Calu3 (cell line): ENCODE measurements around the gene ERP44. TPM values are rescaled to one million over a fixed set of nuclear protein-coding genes. Genes with fewer than 3 reads are reported as not detected.

Source experiments
- BruUV-seq: library from RNA; stranded (reverse); fragments of 400-500 nt; replicated peaks from 2 replicates; lab custom pipeline; 2021; lab: Mats Ljungman, UMichigan
- CTCF ChIA-PET: fragments of 300-600 bp; sonication (Branson Sonifier 250); formaldehyde crosslinking; loops from one replicate; lab custom pipeline; 2022; ENCODE audit warnings: antibody characterized with exemption; lab: Charles Lee
- DNase-seq: peaks from one replicate; pipeline ENCODE4 v3.0.0; 2022
- H3K27ac Mint-ChIP-seq: one replicate; pipeline ENCODE4 v1.8.0; 2022; ENCODE audit warnings: mixed read lengths; ENCODE audit not compliant: unreplicated experiment
- H3K27me3 Mint-ChIP-seq: one replicate; pipeline ENCODE4 v1.8.0; 2022; ENCODE audit warnings: mixed read lengths; ENCODE audit not compliant: unreplicated experiment
- H3K36me3 Mint-ChIP-seq: one replicate; pipeline ENCODE4 v1.8.0; 2022; ENCODE audit warnings: mild to moderate bottlenecking, moderate library complexity, mixed read lengths; ENCODE audit not compliant: insufficient read depth, unreplicated experiment
- H3K4me1 Mint-ChIP-seq: one replicate; pipeline ENCODE4 v1.8.0; 2022; ENCODE audit warnings: mild to moderate bottlenecking, low read depth, mixed read lengths; ENCODE audit not compliant: unreplicated experiment
- H3K4me3 Mint-ChIP-seq: one replicate; pipeline ENCODE4 v1.8.0; 2022; ENCODE audit warnings: mild to moderate bottlenecking, low read depth, moderate library complexity, mixed read lengths; ENCODE audit not compliant: unreplicated experiment
- H3K9me3 Mint-ChIP-seq: one replicate; pipeline ENCODE4 v1.8.0; 2022; ENCODE audit warnings: low read depth, mixed read lengths; ENCODE audit not compliant: unreplicated experiment
- CTCF ChIP-seq: fragments of 200-600 bp; IDR thresholded peaks from one replicate; pipeline ENCODE4 v1.8.0; 2022; ENCODE audit warnings: antibody characterized with exemption; ENCODE audit not compliant: unreplicated experiment
- intact Hi-C: fragments of 100-400 bp; cut with micrococcal nuclease; formaldehyde crosslinking; loops from one replicate; pipeline ENCODE4 v1.10.0; 2022; ENCODE audit not compliant: unreplicated experiment
- total RNA-seq: library from RNA; stranded (reverse); gene quantifications from 2 replicates; pipeline ENCODE4 v1.2.3, GENCODE V29; 2022

The ERP44 gene
- total RNA-seq, 1 experiment from 2014 or later = 12.3 TPM

- no TSS peak for BruUV-seq
- H3K4me1 Mint-ChIP-seq = no peaks in the 10 kb centered on the region
- no peak for TF ChIP-seq CTCF
- H3K27me3 Mint-ChIP-seq = no peaks in the 10 kb centered on the region
- intact Hi-C loops = no loop called here
- H3K9me3 Mint-ChIP-seq = no peaks in the 10 kb centered on the region
- no peak for DNase-seq
- H3K36me3 Mint-ChIP-seq = no peaks in the 10 kb centered on the region
- H3K27ac Mint-ChIP-seq = no peak overlapping the region
- CTCF ChIA-PET = no interaction called here
- H3K4me3 Mint-ChIP-seq = no peak overlapping the region
These were observed 35.9 kb upstream of the ERP44 start for GRCh38 chr9:100134731-100135130.

- no peak overlapping the region for H3K4me3 Mint-ChIP-seq
These were observed 33.2 kb upstream of the ERP44 start for GRCh38 chr9:100131875-100132430.

GRCh38 chr9:100131216-100131615 lies 32.4 kb upstream of the ERP44 start:
- CTCF ChIA-PET = interaction anchor here (0.5 kb wide), 1 partner anchor 40 kb away, joined by 3 read pairs; no protein-coding TSS in a partner anchor
- H3K9me3 Mint-ChIP-seq = no peaks in the 10 kb centered on the region

More at GRCh38 chr9:100131875-100132430, 33.2 kb upstream of the ERP44 start:
- CTCF ChIA-PET = no interaction called here
- DNase-seq = no peak
- no TSS peak for BruUV-seq
- no peaks in the 10 kb centered on the region for H3K36me3 Mint-ChIP-seq
- no peaks in the 10 kb centered on the region for H3K4me1 Mint-ChIP-seq
- no peaks in the 10 kb centered on the region for H3K9me3 Mint-ChIP-seq
- no peak overlapping the region for H3K27ac Mint-ChIP-seq
- TF ChIP-seq CTCF = no peak
- intact Hi-C loops = no loop called here
- H3K27me3 Mint-ChIP-seq = no peaks in the 10 kb centered on the region

GRCh38 chr9:100129772-100130171 lies 31.0 kb upstream of the ERP44 start:
- no peak for DNase-seq
- Mint-ChIP-seq H3K4me1 (no peaks in the 10 kb centered on the region), H3K9me3 (no peaks in the 10 kb centered on the region), H3K36me3 (no peaks in the 10 kb centered on the region), H3K27ac (no peak overlapping the region), H3K27me3 (no peaks in the 10 kb centered on the region), H3K4me3 (no peak overlapping the region)
- intact Hi-C loops = no loop called here
- CTCF ChIA-PET = interaction anchor here (0.6 kb wide), 1 partner anchor 361 kb away, joined by 3 read pairs; no protein-coding TSS in a partner anchor
- no peak for TF ChIP-seq CTCF
- BruUV-seq = no TSS peak

More at GRCh38 chr9:100131216-100131615, 32.4 kb upstream of the ERP44 start:
- no TSS peak for BruUV-seq
- no peak overlapping the region for H3K4me3 Mint-ChIP-seq
- no peaks in the 10 kb centered on the region for H3K27me3 Mint-ChIP-seq
- DNase-seq = no peak
- H3K4me1 Mint-ChIP-seq = no peaks in the 10 kb centered on the region
- no peak overlapping the region for H3K27ac Mint-ChIP-seq
- intact Hi-C loops = no loop called here
- no peaks in the 10 kb centered on the region for H3K36me3 Mint-ChIP-seq
- no peak for TF ChIP-seq CTCF
